WERI-Rb-1 (cell line): Measurements from ENCODE around the gene CCDC124.

Experiments
- DNase-seq: peaks from one replicate; pipeline ENCODE4 v3.0.0-alpha.2; 2020
- H3K27ac ChIP-seq: fragments of 250-450 bp; sonication (Bioruptor Pico); 2 replicates; pipeline ENCODE4 v1.5.1; 2020; ENCODE audit warnings: mild to moderate bottlenecking, moderate library complexity
- H3K27me3 ChIP-seq: fragments of 250-450 bp; sonication (Bioruptor Pico); 2 replicates; pipeline ENCODE4 v1.5.1; 2021; ENCODE audit warnings: mild to moderate bottlenecking, low read depth, moderate library complexity; ENCODE audit not compliant: insufficient read depth, severe bottlenecking
- H3K36me3 ChIP-seq: fragments of 250-450 bp; sonication (Bioruptor Pico); 2 replicates; pipeline ENCODE4 v1.5.1; 2020; ENCODE audit warnings: mild to moderate bottlenecking, moderate library complexity
- H3K4me3 ChIP-seq: 2 replicates; pipeline ENCODE4 v1.5.1; 2011; ENCODE audit warnings: low read depth, mild to moderate bottlenecking, control low read depth, low read length
- H3K9me3 ChIP-seq: fragments of 250-450 bp; sonication (Bioruptor Pico); 2 replicates; pipeline ENCODE4 v1.5.1; 2021; ENCODE audit warnings: mild to moderate bottlenecking, moderate library complexity; ENCODE audit not compliant: severe bottlenecking
- CTCF ChIP-seq: IDR thresholded peaks from 2 replicates; pipeline ENCODE4 v1.5.1; 2011; ENCODE audit warnings: low read depth, mild to moderate bottlenecking, control low read depth, inconsistent platforms, low read length

The CCDC124 gene

GRCh38 chr19:17957149-17957849, 24.5 kb downstream of the CCDC124 start:
- H3K9me3 ChIP-seq, result no peaks in the 10 kb centered on the region
- H3K36me3 ChIP-seq, result peaks cover 44% of the 10 kb centered on the region
- no peak for TF ChIP-seq CTCF
- no peak for DNase-seq
- H3K27ac ChIP-seq, result no peak overlapping the region
- no peak overlapping the region for H3K4me3 ChIP-seq
- no peaks in the 10 kb centered on the region for H3K27me3 ChIP-seq

GRCh38 chr19:17957885-17958284, 25.1 kb downstream of the CCDC124 start:
- H3K27ac ChIP-seq, result no peak overlapping the region
- TF ChIP-seq CTCF, result no peak

GRCh38 chr19:17963936-17964691, 31.3 kb downstream of the CCDC124 start:
- Histone ChIP-seq H3K9me3 (no peaks in the 10 kb centered on the region), H3K4me3 (no peak overlapping the region), H3K27me3 (no peaks in the 10 kb centered on the region), H3K27ac (no peak overlapping the region), H3K36me3 (peaks cover 34% of the 10 kb centered on the region)
- DNase-seq, result no peak
- TF ChIP-seq CTCF, result no peak

More at GRCh38 chr19:17957885-17958284, 25.1 kb downstream of the CCDC124 start:
- DNase-seq, result no peak
- no peak overlapping the region for H3K4me3 ChIP-seq
- peaks cover 46% of the 10 kb centered on the region for H3K36me3 ChIP-seq
- H3K9me3 ChIP-seq, result no peaks in the 10 kb centered on the region
- no peaks in the 10 kb centered on the region for H3K27me3 ChIP-seq

GRCh38 chr19:17965370-17966128, 32.7 kb downstream of the CCDC124 start:
- H3K9me3 ChIP-seq, result no peaks in the 10 kb centered on the region
- DNase-seq, result no peak
- no peak overlapping the region for H3K27ac ChIP-seq
- H3K36me3 ChIP-seq, result peaks cover 26% of the 10 kb centered on the region
- no peak overlapping the region for H3K4me3 ChIP-seq
- TF ChIP-seq CTCF, result no peak
- H3K27me3 ChIP-seq, result no peaks in the 10 kb centered on the region

- Histone ChIP-seq H3K4me3 (no peak overlapping the region), H3K36me3 (peaks cover 24% of the 10 kb centered on the region), H3K27me3 (no peaks in the 10 kb centered on the region), H3K27ac (no peak overlapping the region), H3K9me3 (no peaks in the 10 kb centered on the region)
- no peak for TF ChIP-seq CTCF
- no peak for DNase-seq
These were observed 33.3 kb downstream of the CCDC124 start for GRCh38 chr19:17966129-17966483.
